Endothelial cell of umbilical vein (primary cell): ENCODE measurements around the gene CCDC93. TPM values are rescaled to one million over a fixed set of nuclear protein-coding genes. Genes with fewer than 3 reads are reported as not detected.

ENCODE experiments used
- BruUV-seq: library from RNA; stranded (reverse); fragments of 400-500 nt; replicated peaks from 2 replicates; lab custom pipeline; 2021; lab: Mats Ljungman, UMichigan
- CTCF ChIA-PET: fragments of 300-600, 350-600 bp; sonication (Branson Sonifier 250); formaldehyde crosslinking; loops from one replicate; lab custom pipeline; 2021; ENCODE audit warnings: antibody characterized with exemption, inconsistent platforms; lab: Charles Lee
- POLR2A ChIA-PET: fragments of 300-600, 350-600 bp; sonication (Branson Sonifier 250); formaldehyde crosslinking; loops from one replicate; lab custom pipeline; 2021; ENCODE audit warnings: antibody characterized with exemption, inconsistent platforms; lab: Charles Lee
- DNase-seq: peaks from one replicate; pipeline ENCODE4 v3.0.0-alpha.2; 2011; ENCODE audit warnings: low read depth, low spot score
- FAIRE-seq: peaks from 2 replicates; lab custom pipeline; 2011; peaks lifted over from hg19 to GRCh38; lab: Jason Lieb, UNC
- H2AFZ ChIP-seq: 2 replicates; pipeline ENCODE4 v1.6.0; 2012; ENCODE audit warnings: low read depth, low read length, control low read depth, inconsistent platforms
- H3K27ac ChIP-seq: 2 replicates; pipeline ENCODE4 v1.5.1; 2011; ENCODE audit warnings: low read depth, mild to moderate bottlenecking, control low read depth, low read length, moderate library complexity; ENCODE audit not compliant: insufficient read depth
- H3K27me3 ChIP-seq, 2 experiments: 2 replicates each; pipeline versions ENCODE4 v1.6.0 to v1.6.1; 2011; ENCODE audit warnings: low read length in 2 of 2, mixed read lengths in 1 of 2; ENCODE audit not compliant: control insufficient read depth in 2 of 2, insufficient read depth in 2 of 2
- H3K36me3 ChIP-seq, 2 experiments: 2 replicates in 1 of 2; 3 replicates in 1 of 2; pipeline ENCODE4 v1.5.1; 2011; ENCODE audit warnings: low read length in 2 of 2, mild to moderate bottlenecking in 1 of 2, moderate library complexity in 1 of 2; ENCODE audit not compliant: control insufficient read depth in 2 of 2, insufficient read depth in 2 of 2; ENCODE audit errors: extremely low read depth in 1 of 2
- H3K4me1 ChIP-seq: 3 replicates; pipeline ENCODE4 v1.5.1; 2011; ENCODE audit warnings: mild to moderate bottlenecking, low read length; ENCODE audit not compliant: control insufficient read depth, insufficient read depth; ENCODE audit errors: extremely low read depth
- H3K4me2 ChIP-seq: 2 replicates; pipeline ENCODE4 v1.6.1; 2011; ENCODE audit warnings: low read length, control low read depth, mixed read lengths; ENCODE audit not compliant: insufficient read depth
- H3K4me3 ChIP-seq, 3 experiments: fragments of 200-600 bp in 1 of 3; sonication (generic), shearing (Covaris generic) in 1 of 3; replicated peaks in 1 of 3; 2 replicates each; pipeline ENCODE4 v1.5.1; 2011 to 2016; ENCODE audit warnings: control low read depth in 3 of 3, low read length in 3 of 3, mild to moderate bottlenecking in 2 of 3, inconsistent platforms in 1 of 3, low read depth in 1 of 3, moderate library complexity in 1 of 3; ENCODE audit not compliant: insufficient read depth in 1 of 3
- H3K79me2 ChIP-seq: 2 replicates; pipeline ENCODE4 v1.6.0; 2012; ENCODE audit warnings: low read length, inconsistent platforms; ENCODE audit not compliant: control insufficient read depth, insufficient read depth
- H3K9ac ChIP-seq: replicated peaks from 2 replicates; pipeline ENCODE3; 2011; ENCODE audit warnings: low read length, control low read depth; ENCODE audit not compliant: insufficient read depth; ENCODE audit errors: extremely low read depth
- H3K9me1 ChIP-seq: replicated peaks from 3 replicates; pipeline ENCODE4 v1.6.0; 2011; ENCODE audit warnings: mild to moderate bottlenecking, low read length; ENCODE audit not compliant: control insufficient read depth, insufficient read depth; ENCODE audit errors: extremely low read depth
- H3K9me3 ChIP-seq: replicated peaks from 2 replicates; pipeline ENCODE4 v1.5.1; 2012; ENCODE audit warnings: low read length, inconsistent platforms; ENCODE audit not compliant: control insufficient read depth, insufficient read depth
- H4K20me1 ChIP-seq: replicated peaks from 2 replicates; pipeline ENCODE3; 2011; ENCODE audit warnings: mild to moderate bottlenecking, low read length; ENCODE audit not compliant: control insufficient read depth, insufficient read depth; ENCODE audit errors: extremely low read depth
- FOS ChIP-seq: IDR thresholded peaks from 2 replicates; pipeline ENCODE4 v1.6.1; 2011; ENCODE audit warnings: mild to moderate bottlenecking, low read length, moderate library complexity, borderline replicate concordance; ENCODE audit not compliant: insufficient read depth
- GATA2 ChIP-seq: IDR thresholded peaks from 2 replicates; pipeline ENCODE4 v1.7.0; 2011; ENCODE audit warnings: low read depth, mild to moderate bottlenecking, moderate library complexity, mixed read lengths, low read length; ENCODE audit not compliant: insufficient read length, insufficient read depth
- JUN ChIP-seq: IDR thresholded peaks from 2 replicates; pipeline ENCODE4 v1.6.1; 2011; ENCODE audit warnings: borderline replicate concordance, low read depth; ENCODE audit not compliant: insufficient read length, insufficient read depth
- POLR2AphosphoS5 ChIP-seq: IDR thresholded peaks from 2 replicates; pipeline ENCODE4 v1.6.1; 2012; ENCODE audit warnings: low read depth, mild to moderate bottlenecking, control low read depth, low read length, moderate library complexity; ENCODE audit not compliant: insufficient read depth
- dilution Hi-C: fragments of 300-500 bp; cut with MboI; formaldehyde crosslinking; loops from one replicate; pipeline ENCODE4 v1.15.0; 2019; ENCODE audit warnings: low sequenced_read_pairs; ENCODE audit not compliant: extremely low pct_ligation_motif_present
- intact Hi-C: fragments of 100-400 bp; cut with micrococcal nuclease; formaldehyde crosslinking; loops from one replicate; pipeline ENCODE4 v1.10.0; 2022
- polyA plus RNA-seq, 4 experiments: library from polyadenylated mRNA; depleted of rRNA in 3 of 4; stranded (reverse) in 3 of 4; unstranded in 1 of 4; fragments of >200 nt; gene quantifications; 2 replicates each; pipeline versions ENCODE4 v1.2.1 to v1.2.3, GENCODE V29; 2011 to 2012; ENCODE audit warnings: missing spikeins in 1 of 4
- total RNA-seq: library from RNA; stranded (reverse); gene quantifications from 2 replicates; pipeline ENCODE4 v1.2.3, GENCODE V29; 2021
- TF ChIP-seq, protein P1 (sequence below), 2 donors: IDR thresholded peaks; 1 replicate in 1 of 2; 2 replicates in 1 of 2; pipeline ENCODE4 v1.5.1; 2011; ENCODE audit warnings: low read length in 2 of 2, mild to moderate bottlenecking in 2 of 2, moderate library complexity in 2 of 2, control low read depth in 1 of 2, inconsistent platforms in 1 of 2, low read depth in 1 of 2; ENCODE audit not compliant: insufficient read depth in 1 of 2; ENCODE audit errors: extremely low read depth in 1 of 2

CCDC93 gene
- total and polyA plus RNA-seq, 2 donors (not counting 3 experiments of a cell fraction or from before 2014, with no cell fraction given), result 13.8 to 35.1 TPM

DNA sequence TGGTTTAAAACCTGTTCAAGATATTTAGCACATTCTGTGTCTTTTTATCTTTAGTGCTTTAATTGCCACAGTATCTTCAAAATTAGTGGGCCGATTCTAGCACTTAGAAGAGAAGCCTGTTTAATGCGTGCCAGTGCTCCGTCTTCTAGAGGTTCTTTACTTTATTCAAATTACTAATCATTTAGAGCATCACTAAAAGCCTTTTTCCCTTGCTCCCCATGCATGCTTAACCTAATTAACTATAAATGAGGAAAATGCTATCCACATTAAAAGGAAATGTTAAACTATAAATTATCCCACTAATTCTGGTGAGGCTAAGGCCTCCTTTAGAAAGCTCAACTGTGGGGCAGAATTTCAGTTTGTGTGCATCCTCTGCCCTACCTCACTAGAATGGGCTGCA, 42.9 kb upstream of the CCDC93 start:
- Histone ChIP-seq H3K27ac (no peak overlapping the region), H3K4me2 (no peak overlapping the region), H3K79me2 (no peaks in the 10 kb centered on the region), H3K9me1 (no peaks in the 10 kb centered on the region), H3K27me3 (peaks cover 8 to 16% of the 10 kb centered on the region in 2 experiments), H3K4me3 (no peak overlapping the region), H3K9me3 (no peaks in the 10 kb centered on the region), H3K36me3 (no peaks in the 10 kb centered on the region), H3K4me1 (no peaks in the 10 kb centered on the region), H4K20me1 (no peaks in the 10 kb centered on the region), H2AFZ (no peak overlapping the region), H3K9ac (no peak overlapping the region)
- ChIA-PET POLR2A (no interaction called here), CTCF (interaction anchor here (0.9 to 2.9 kb wide), 2 partner anchors 10 to 16 kb away, joined by 3 to 16 read pairs; no protein-coding TSS in a partner anchor)
- DNase-seq, result no peak
- dilution Hi-C loops, result no loop called here
- intact Hi-C loops, result no loop called here
- TF ChIP-seq POLR2AphosphoS5, result no peak
- no peak for FAIRE-seq
- BruUV-seq, result no TSS peak

DNA sequence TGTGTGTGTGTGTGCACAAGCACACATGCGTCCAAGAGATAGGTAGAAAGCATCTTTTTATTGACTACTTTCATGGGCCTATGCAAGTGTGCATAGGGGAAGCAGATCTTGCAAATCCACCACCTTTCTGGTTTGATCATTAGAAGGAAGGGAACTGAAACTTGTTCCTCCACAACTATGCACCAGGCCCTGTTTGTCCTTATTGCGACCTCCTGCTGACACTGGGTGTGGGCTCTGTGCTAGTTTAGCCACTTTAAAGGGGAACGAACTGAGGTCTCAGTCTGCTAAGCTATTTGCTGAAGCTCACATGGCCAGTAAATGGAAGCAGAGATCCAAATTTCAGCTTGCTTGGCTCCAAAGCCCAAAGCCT, 42.3 kb upstream of the CCDC93 start:
- Histone ChIP-seq H3K79me2 (no peaks in the 10 kb centered on the region), H3K4me2 (no peak overlapping the region), H3K9ac (no peak overlapping the region), H3K27me3 (peaks cover 11 to 17% of the 10 kb centered on the region in 2 experiments), H3K4me1 (no peaks in the 10 kb centered on the region), H4K20me1 (no peaks in the 10 kb centered on the region), H3K9me1 (no peaks in the 10 kb centered on the region), H3K36me3 (no peaks in the 10 kb centered on the region), H2AFZ (no peak overlapping the region), H3K9me3 (no peaks in the 10 kb centered on the region), H3K27ac (no peak overlapping the region), H3K4me3 (no peak overlapping the region)
- no peak for DNase-seq
- ChIA-PET POLR2A (no interaction called here), CTCF (interaction anchor here (0.6 to 2.9 kb wide), 4 partner anchors 10 to 42 kb away, joined by 3 to 16 read pairs (median 3); partner anchors contain the start of gene CCDC93)
- FAIRE-seq, result no peak
- dilution Hi-C loops (no loop called here), intact Hi-C loops (no loop called here)
- TF ChIP-seq JUN (no peak), FOS (no peak), GATA2 (no peak)
- TF ChIP-seq, protein P1, sequence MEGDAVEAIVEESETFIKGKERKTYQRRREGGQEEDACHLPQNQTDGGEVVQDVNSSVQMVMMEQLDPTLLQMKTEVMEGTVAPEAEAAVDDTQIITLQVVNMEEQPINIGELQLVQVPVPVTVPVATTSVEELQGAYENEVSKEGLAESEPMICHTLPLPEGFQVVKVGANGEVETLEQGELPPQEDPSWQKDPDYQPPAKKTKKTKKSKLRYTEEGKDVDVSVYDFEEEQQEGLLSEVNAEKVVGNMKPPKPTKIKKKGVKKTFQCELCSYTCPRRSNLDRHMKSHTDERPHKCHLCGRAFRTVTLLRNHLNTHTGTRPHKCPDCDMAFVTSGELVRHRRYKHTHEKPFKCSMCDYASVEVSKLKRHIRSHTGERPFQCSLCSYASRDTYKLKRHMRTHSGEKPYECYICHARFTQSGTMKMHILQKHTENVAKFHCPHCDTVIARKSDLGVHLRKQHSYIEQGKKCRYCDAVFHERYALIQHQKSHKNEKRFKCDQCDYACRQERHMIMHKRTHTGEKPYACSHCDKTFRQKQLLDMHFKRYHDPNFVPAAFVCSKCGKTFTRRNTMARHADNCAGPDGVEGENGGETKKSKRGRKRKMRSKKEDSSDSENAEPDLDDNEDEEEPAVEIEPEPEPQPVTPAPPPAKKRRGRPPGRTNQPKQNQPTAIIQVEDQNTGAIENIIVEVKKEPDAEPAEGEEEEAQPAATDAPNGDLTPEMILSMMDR (IDR thresholded peaks at IDR 0.05; ENCODE audit: extremely low read depth in 1 of 2, insufficient read depth in 1 of 2, low read depth in 1 of 2, low read length in 2 of 2), result no peak
- no TSS peak for BruUV-seq
